Ishikawa (cell line): ENCODE measurements around the gene SALL3.

Experiments
- CEBPB ChIP-seq: IDR thresholded peaks from 2 replicates; pipeline ENCODE4 v1.6.1; 2012
- CREB1 ChIP-seq: IDR thresholded peaks from 2 replicates; pipeline ENCODE4 v1.6.1; 2012; ENCODE audit warnings: low read depth
- EGR1 ChIP-seq: IDR thresholded peaks from 2 replicates; pipeline ENCODE4 v1.6.1; 2012
- EP300 ChIP-seq: IDR thresholded peaks from 2 replicates; pipeline ENCODE4 v1.6.1; 2012; ENCODE audit warnings: borderline replicate concordance
- FOXM1 ChIP-seq: IDR thresholded peaks from 2 replicates; pipeline ENCODE4 v1.6.1; 2012; ENCODE audit warnings: low read depth, borderline replicate concordance
- NFIC ChIP-seq: IDR thresholded peaks from 2 replicates; pipeline ENCODE4 v1.6.1; 2012
- RAD21 ChIP-seq: IDR thresholded peaks from 2 replicates; pipeline ENCODE4 v1.6.1; 2012; ENCODE audit warnings: low read depth
- TAF1 ChIP-seq: IDR thresholded peaks from 2 replicates; pipeline ENCODE4 v1.6.1; 2012; ENCODE audit warnings: low read depth, mild to moderate bottlenecking
- TCF12 ChIP-seq: IDR thresholded peaks from 2 replicates; pipeline ENCODE4 v1.6.1; 2012; ENCODE audit warnings: low read depth
- TEAD4 ChIP-seq: IDR thresholded peaks from 2 replicates; pipeline ENCODE4 v1.6.1; 2012
- YY1 ChIP-seq: IDR thresholded peaks from 2 replicates; pipeline ENCODE4 v1.6.1; 2012; ENCODE audit warnings: low read depth
- ZBTB7A ChIP-seq: IDR thresholded peaks from 2 replicates; pipeline ENCODE4 v1.6.1; 2012; ENCODE audit warnings: low read depth
- TF ChIP-seq, protein P1 (sequence below): IDR thresholded peaks from 2 replicates; pipeline ENCODE4 v1.6.1; 2012
- TF ChIP-seq, protein P2 (sequence below): IDR thresholded peaks from 2 replicates; pipeline ENCODE4 v1.6.1; 2012
- TF ChIP-seq, protein P3 (sequence below): IDR thresholded peaks from 2 replicates; pipeline ENCODE4 v1.6.1; 2012; ENCODE audit warnings: low read depth, mild to moderate bottlenecking

The SALL3 gene

DNA sequence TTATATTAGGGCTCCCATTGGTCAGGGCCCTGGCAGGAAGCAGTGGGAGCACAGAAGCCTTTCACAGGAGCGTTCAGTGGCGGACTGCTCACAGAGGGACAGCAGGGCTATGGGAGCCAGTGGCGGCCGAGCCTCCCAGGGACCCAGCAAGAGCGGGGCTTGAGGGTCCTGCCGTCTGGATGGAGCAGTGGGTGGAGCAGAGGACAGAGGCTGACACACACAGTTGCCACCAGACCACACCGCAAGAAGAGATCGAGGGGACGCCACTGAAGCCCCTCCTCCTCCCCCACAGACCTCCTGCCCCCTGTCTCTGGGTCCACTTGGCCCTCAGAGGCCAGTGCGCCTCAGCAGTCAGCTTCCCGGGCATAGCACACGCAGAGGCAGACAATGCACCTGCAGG, 39.3 kb downstream of the SALL3 start:
- TF ChIP-seq, protein P1, sequence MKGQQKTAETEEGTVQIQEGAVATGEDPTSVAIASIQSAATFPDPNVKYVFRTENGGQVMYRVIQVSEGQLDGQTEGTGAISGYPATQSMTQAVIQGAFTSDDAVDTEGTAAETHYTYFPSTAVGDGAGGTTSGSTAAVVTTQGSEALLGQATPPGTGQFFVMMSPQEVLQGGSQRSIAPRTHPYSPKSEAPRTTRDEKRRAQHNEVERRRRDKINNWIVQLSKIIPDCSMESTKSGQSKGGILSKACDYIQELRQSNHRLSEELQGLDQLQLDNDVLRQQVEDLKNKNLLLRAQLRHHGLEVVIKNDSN, result no peak
- TF ChIP-seq ZBTB7A (no peak), EP300 (no peak), CREB1 (no peak)

DNA sequence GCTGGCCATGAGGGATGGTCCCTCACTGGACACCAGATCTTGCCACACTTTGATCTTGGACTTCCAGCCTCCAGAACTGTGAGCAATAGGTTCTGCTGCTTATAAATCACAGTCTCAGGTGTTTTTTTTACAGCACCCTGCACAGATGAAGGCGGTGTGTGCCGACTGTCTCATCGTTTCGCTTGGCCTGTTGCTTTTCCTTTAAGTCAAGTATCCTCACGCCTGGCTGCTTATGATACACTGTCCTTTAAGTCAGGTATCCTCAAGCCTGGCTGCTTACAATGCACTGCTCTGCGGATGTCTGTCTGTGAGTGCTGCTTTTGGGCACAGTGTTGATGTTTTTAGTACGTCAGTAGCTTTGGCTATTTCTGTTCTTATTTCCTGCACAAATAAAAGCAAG, 40.3 kb downstream of the SALL3 start:
- TF ChIP-seq TEAD4, result no peak
- no peak for TF ChIP-seq NFIC
- no peak for TF ChIP-seq TAF1
- no peak for TF ChIP-seq EGR1
- TF ChIP-seq, protein P1, result no peak
- no peak for TF ChIP-seq YY1
- TF ChIP-seq CEBPB, result no peak
- no peak for TF ChIP-seq ZBTB7A
- no peak for TF ChIP-seq FOXM1
- TF ChIP-seq, protein P2, sequence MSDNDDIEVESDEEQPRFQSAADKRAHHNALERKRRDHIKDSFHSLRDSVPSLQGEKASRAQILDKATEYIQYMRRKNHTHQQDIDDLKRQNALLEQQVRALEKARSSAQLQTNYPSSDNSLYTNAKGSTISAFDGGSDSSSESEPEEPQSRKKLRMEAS, result no peak
- TF ChIP-seq, protein P3, sequence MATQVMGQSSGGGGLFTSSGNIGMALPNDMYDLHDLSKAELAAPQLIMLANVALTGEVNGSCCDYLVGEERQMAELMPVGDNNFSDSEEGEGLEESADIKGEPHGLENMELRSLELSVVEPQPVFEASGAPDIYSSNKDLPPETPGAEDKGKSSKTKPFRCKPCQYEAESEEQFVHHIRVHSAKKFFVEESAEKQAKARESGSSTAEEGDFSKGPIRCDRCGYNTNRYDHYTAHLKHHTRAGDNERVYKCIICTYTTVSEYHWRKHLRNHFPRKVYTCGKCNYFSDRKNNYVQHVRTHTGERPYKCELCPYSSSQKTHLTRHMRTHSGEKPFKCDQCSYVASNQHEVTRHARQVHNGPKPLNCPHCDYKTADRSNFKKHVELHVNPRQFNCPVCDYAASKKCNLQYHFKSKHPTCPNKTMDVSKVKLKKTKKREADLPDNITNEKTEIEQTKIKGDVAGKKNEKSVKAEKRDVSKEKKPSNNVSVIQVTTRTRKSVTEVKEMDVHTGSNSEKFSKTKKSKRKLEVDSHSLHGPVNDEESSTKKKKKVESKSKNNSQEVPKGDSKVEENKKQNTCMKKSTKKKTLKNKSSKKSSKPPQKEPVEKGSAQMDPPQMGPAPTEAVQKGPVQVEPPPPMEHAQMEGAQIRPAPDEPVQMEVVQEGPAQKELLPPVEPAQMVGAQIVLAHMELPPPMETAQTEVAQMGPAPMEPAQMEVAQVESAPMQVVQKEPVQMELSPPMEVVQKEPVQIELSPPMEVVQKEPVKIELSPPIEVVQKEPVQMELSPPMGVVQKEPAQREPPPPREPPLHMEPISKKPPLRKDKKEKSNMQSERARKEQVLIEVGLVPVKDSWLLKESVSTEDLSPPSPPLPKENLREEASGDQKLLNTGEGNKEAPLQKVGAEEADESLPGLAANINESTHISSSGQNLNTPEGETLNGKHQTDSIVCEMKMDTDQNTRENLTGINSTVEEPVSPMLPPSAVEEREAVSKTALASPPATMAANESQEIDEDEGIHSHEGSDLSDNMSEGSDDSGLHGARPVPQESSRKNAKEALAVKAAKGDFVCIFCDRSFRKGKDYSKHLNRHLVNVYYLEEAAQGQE, result no peak
- TF ChIP-seq EP300, result no peak
- TF ChIP-seq RAD21, result no peak
- TF ChIP-seq TCF12, result no peak

DNA sequence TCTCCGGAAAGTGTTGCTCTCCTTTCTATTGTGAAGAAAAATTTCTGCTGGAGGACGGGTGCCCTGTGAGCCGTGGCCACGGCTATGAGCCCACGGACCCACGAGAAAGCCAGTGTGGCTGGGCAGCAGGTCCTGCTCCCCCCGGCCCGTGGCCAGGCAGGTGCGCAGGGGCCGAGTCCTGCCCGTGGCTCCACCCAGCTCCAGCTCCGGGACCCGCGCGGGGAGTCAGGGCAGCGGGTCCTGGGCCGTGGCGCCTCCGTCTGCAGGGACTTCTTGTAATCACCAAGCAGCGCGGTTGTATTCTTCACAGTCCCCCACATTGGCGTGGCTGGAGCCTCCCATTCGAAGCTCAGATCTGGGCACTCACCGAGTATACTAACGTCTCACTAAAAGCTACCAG, 43.0 kb downstream of the SALL3 start:
- TF ChIP-seq FOXM1 (no peak), CREB1 (no peak), EP300 (no peak), ZBTB7A (no peak), EGR1 (no peak), CEBPB (no peak), RAD21 (no peak), NFIC (no peak), TCF12 (no peak), TAF1 (no peak), TEAD4 (no peak), YY1 (no peak)
- TF ChIP-seq, protein P2, result no peak
- TF ChIP-seq, protein P3, result no peak
- TF ChIP-seq, protein P1, result no peak

DNA sequence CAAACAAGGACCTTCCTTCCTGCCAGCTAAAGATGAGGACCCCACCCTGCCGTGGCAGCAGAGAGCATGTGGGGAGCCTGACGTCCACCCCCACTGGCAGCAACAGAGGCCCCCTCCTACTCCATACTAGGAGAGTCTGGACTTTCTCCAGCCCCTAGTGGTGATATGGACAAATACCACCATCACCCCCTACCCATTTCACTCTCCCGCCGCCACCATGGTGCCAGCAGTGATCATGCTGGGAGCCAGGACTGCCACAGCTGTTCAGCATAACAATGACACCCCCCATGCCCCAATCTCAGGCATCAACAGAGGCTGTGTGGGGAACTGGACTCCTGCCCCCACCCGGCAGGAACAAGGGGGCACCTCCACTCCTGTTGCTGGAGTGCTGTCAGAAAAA, 46.9 kb downstream of the SALL3 start:
- TF ChIP-seq TCF12 (no peak), TEAD4 (no peak), CEBPB (no peak), CREB1 (no peak), RAD21 (no peak), EP300 (no peak), FOXM1 (no peak), ZBTB7A (no peak), YY1 (no peak), TAF1 (no peak), NFIC (no peak), EGR1 (no peak)
- TF ChIP-seq, protein P1, result no peak
- TF ChIP-seq, protein P2, result no peak
- TF ChIP-seq, protein P3, result no peak
